Measurements from ENCODE around the gene TNIP2.

Gene TNIP2

GRCh38 chr4:2744576-2745270 lies 11.4 kb downstream of the TNIP2 start:
- TF ChIP-seq CTCF (IDR thresholded peaks at IDR 0.05) = no peak

- TF ChIP-seq CTCF (IDR thresholded peaks at IDR 0.05) = no peak
These were observed 12.4 kb downstream of the TNIP2 start for GRCh38 chr4:2743518-2744445.

- TF ChIP-seq CTCF (IDR thresholded peaks at IDR 0.05) = no peak
These were observed 13.2 kb downstream of the TNIP2 start for GRCh38 chr4:2742823-2743517.

GRCh38 chr4:2742081-2742822 lies 13.9 kb downstream of the TNIP2 start:
- TF ChIP-seq CTCF (IDR thresholded peaks at IDR 0.05) = no peak

GRCh38 chr4:2741626-2742025 lies 14.5 kb downstream of the TNIP2 start:
- no peak for TF ChIP-seq CTCF (IDR thresholded peaks at IDR 0.05)

- no peak for TF ChIP-seq CTCF (IDR thresholded peaks at IDR 0.05)
These were observed 20.3 kb downstream of the TNIP2 start for GRCh38 chr4:2735869-2736268.

- no peak for TF ChIP-seq CTCF (IDR thresholded peaks at IDR 0.05)
These were observed 21.5 kb downstream of the TNIP2 start for GRCh38 chr4:2734612-2735011.

Measured in LNCAP (cell line).